KBM-7 (cell line): ENCODE measurements around the gene ABLIM2.

Experiments
- DNase-seq: peaks from one replicate; pipeline ENCODE4 v3.0.0-alpha.2; 2015
- in situ Hi-C: fragments of 300-500 bp; cut with MboI; formaldehyde crosslinking; loops from 2 replicates; pipeline ENCODE4 v1.14.3; 2020; ENCODE audit warnings: low sequenced_read_pairs, low pct_unique_long_range_greater_than_20kb, mixed read lengths

The ABLIM2 gene

DNA sequence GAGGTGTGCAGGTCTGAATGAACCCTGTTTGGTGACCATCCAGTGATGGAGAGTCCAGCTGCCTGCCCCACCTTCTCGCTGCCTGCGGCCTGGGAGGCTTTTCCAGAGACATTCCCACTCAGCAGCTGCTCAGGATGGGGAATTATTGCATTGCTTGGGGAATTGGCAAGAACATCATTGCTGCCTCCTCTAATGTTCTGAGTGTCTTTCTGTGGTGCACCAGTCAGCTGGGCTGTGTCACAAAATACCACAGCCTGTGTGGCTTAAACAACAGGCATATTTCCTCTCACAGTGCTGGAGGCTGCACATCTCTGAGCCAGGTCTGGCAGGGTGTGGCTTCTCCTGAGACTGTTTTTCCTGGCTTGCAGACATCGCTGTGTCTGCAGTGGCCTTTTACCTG lies 132.2 kb downstream of the ABLIM2 start:
- DNase-seq, result no peak
- in situ Hi-C loops, result no loop called here

DNA sequence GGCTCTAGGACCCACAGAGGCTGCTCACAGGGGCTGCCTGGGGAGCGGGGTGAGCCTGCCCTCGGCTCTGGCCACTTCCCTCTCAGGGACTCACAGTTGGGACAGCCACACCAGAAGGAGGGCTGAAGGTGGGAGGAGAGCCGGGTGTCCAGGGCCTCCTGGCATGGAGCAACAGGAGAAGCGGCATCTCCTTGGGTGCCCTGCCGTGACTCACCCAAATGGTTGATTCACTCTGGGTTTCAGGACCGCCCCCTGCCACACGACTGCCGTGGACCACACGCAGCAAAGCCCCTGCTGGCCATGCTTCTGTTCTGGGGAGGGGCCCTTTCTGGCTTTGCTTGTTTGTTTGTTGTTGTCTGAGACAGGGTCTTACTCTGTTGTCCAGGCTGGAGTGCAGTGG lies 132.9 kb downstream of the ABLIM2 start:
- in situ Hi-C loops, result no loop called here

DNA sequence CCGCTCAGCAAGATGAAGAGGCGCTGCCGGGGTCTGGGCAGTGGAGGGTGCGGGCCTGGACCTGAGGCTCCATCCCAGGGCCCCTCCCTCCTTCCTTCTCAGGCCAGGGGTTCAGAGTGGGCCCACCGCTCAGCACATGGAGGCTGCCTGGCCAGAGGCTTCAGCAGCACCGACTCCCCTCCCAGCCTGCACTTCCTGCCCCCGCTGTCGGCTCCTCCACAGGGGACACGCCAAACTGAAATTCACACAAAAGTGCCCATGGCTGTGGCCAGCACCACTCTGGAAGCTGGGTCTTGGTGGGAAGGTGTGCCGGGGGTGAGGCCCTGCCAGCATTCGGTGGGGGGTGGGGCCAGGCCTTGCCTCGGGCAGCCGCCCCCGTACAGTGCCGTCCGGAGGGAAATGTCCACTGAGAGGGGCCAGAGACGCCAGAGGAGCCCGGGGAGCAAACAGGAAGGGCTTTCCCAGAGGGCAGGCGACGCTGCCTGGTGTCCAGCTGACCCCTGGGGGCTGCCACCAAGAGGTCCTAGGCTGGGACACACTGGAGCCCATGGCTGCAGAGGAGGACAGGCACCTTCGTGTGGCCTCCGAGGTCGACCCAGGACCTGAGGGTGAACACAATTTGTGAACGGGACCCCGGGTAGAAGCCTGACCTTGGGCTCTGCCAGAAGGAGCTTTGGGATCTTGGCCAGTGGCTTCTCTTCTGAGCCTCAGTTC lies 134.4 kb downstream of the ABLIM2 start:
- in situ Hi-C loops, result no loop called here
- DNase-seq, result no peak

More for the DNA sequence above, 132.9 kb downstream of the ABLIM2 start:
- DNase-seq, result no peak

DNA sequence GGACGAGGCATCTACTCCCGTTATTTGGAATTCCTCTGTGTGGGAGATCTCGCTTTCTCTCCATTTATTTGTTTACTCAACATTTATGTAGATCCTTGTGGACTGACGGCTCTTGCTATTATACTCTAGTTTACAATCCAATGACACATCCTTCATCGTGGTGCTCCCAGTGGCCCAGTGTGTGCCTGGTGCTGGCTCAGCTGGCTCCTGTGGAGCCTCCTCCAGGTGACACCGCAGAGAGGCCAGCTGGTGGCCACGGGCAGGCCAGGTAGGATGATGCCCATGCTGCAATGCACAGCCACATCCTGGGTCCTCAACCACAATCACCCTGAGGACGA lies 134.9 kb downstream of the ABLIM2 start:
- DNase-seq, result no peak
- in situ Hi-C loops, result no loop called here

DNA sequence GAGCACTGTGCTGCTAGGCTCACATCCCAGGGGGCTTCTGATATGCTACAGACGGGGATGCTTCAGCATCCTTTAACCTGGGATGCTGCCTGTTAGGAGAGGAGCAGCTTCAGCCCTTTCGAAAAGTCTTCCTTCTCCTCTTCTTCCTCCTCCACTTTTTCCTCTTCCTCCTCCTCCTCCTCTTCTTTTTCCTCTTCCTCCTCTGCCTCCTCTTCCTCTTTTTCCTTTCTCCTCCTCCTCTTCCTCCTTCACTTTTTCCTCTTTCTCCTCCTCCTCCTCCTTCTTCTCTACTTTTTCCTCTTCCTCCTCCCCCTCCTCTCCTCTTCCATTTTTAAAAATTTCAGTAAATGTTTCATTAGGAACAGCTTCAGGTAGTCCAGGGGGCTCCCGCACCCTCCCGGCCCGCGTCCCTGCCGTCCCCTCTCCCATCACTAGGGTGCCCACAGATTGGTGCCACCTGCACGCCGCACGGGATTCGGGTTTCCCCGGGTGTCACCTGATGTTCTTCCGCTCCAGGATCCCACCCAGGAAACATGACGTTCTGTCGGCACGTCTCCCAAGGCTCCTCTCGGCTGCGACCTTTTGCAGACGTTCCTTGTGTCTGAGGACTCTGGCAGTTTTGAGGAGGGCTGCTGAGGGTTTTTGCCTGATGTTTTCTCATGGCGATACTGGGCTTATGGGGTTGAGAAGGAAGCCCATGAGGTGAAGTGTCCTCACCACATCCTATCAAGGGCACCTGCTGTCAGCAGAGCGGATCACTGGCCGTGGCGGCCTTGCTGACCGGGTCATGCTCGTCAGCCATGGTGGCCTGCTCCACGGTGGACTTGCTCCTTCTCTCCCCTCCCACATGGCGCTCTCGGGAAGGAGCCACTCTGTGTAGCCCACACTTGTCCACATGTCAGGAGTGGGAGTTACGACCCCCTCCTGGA lies 135.6 kb downstream of the ABLIM2 start:
- in situ Hi-C loops, result no loop called here
- DNase-seq, result no peak

DNA sequence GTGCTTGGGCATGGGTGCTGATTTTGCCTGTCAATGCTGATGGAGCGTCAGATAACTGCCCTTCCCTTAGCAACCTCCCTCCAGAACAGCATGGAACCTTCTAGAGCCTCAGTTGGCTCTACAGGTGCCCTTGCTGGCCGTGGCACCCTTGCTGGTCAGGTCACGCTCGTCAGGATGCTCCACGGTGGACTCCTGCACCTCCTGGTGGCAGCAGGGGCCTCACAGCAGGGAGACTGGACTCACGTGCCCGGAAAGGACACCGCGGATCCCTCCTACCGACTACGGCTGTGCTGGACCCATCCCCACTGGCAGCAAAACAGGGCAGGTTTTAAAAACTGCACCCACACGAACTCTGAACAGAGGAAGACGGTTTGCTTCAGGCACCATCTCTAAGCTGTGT lies 136.8 kb downstream of the ABLIM2 start:
- in situ Hi-C loops, result no loop called here

DNA sequence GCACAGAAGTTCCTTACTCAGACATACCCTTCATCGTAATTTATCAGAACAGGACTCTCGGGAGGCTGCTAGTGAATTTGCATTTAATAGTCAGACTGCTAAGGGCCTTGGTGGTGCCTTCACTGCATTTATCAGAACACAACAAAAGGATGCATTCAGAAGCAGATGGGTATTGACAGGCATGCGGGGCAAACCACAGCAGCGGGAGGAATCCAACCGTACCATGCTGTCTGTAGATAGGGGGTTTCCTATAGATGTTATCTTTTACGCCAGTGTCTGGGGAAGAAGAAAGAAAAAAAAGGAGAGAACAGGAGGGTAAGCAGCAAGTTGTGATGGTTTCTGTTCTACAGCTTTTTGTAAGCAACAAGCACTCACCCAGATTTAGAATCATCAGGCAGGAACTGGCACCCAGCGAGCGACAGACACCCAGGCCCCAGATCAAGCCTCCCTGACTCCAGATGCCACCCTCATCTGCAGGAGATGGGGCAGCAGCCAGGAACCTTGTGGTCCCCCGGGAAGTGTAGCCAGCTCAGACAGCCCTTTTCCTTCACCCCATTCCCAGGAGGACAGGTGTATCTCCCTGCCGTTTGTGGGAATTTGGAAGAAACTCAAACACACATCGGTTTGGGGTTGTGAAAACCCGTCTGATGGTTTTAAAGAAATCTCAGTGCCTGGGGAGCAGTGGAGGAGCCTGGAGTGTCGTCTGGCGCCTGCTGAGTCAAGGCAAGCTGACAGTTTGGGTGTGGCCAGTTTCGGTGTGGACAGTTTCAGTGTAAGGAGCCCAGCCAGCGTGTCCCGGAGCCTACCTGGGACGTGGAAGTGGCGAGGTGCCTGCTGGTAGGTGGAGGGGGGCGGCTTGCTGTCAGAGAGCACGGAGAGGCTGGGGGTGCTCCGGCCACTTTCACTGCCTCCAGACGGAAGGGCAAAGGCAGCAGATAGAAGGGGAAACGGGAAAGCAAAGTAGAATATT lies 138.9 kb downstream of the ABLIM2 start:
- no peak for DNase-seq
- in situ Hi-C loops, result no loop called here

More for the DNA sequence above, 136.8 kb downstream of the ABLIM2 start:
- DNase-seq, result no peak

DNA sequence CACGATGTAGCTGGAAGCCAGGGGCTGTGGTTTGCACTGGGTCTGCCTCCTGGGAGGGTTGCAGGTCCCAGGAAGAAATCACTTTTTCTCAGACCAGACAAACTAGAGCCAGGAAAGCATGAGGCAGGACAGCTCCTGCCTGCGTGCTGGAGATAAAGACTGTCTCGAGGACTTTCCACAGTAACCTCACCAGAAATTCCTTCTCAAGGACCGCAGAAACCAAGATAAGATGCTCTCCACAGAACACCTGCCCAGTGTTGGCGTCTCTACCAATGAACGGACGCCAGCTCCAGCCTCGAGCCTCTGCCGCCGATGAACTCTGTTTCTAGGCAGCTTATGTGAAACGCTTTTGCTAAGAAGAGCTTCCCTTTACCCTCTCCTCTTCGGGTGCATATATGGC lies 142.1 kb downstream of the ABLIM2 start:
- in situ Hi-C loops, result no loop called here
- DNase-seq, result no peak

DNA sequence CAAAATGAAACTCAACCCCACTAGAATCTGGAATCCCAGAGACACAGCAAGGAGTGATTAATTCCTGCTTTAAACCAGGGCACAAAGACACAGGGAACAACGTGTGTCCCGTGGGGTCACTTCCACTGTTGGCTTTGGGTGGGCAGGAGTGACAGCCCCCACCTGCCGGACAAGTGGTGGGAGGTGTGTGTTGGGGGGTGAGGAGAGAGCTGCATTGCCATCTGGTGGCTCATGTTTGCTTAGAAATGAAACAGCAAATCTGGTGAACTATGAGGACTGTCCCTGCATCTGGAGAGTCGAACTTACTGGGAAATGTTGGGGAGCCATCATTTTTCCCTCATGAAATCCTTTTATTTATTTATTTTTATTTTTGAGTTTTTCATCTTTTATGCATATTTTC lies 143.1 kb downstream of the ABLIM2 start:
- in situ Hi-C loops, result no loop called here
- no peak for DNase-seq

DNA sequence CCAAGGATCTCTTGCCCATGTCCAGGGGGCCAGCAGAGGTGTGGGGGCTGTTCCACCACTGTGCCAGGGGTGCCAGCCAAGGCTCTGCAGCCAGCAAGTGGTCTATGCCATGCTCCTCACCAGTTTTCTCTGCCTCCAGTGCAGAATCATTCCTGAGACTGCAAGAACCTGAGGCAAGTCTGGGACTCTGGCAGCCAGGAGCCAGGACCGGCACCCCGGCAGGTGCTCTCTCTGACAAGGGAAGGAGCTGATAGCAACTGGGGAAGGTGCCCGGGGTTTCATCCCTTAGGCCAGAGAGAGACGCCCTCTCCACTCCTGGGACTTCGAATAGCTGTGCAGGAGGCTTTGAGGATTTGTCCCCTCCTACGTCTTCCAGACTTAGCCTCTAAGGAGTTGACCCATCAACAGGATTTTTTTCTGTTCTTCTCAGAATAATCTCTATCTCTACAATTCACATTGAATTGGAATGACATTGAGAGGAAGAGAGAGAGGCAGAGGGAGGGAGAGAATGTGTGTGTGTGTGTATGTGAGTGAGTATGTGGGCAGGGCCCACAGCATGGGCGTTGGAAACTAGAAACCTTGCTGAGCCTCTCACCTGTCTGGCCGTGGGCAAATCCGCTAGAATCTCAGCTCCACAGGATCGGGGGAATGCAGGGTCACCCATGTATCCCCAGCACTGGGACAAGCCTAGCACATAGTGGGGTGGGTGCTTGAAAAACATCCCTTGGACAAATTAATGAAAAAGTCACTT lies 144.5 kb downstream of the ABLIM2 start:
- in situ Hi-C loops, result no loop called here
- DNase-seq, result no peak

DNA sequence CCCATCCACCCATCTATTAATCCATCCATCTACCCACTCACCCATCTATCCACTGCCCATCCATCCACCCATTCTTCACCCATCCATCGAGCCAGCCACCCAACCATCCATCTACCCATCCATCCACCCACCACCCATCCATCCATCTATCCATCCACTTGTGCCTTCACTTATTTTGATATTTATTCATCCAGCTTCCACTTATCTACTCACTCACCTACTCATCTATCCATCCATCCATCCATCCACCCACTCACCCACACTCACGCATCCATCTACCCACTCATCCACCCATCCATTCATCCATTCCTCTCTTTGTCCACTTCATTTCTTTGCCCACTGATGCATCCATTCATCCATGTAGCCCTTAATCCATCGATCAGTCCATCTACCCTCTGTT lies 146.1 kb downstream of the ABLIM2 start:
- in situ Hi-C loops, result no loop called here
- no peak for DNase-seq

DNA sequence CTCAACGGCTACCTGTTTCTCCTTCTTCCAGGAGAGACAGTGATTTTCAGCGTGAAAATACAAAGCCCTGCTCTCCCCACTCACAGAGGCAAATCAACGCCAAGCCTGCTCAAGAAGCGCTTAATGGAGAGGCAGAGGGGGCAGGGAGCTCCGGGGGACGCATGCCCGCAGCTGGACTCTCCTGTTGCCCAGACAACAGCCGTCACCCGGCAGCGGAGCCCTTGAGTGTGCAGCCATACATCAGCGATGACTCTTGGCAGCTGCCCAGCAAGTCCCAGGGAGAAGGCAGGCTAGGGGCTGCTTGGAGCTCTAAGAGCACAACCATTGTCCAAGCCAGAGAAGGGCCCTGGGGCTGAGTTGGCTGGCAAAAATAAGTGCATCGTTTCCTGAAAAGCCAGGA lies 148.0 kb downstream of the ABLIM2 start:
- DNase-seq, result no peak
- in situ Hi-C loops, result no loop called here

DNA sequence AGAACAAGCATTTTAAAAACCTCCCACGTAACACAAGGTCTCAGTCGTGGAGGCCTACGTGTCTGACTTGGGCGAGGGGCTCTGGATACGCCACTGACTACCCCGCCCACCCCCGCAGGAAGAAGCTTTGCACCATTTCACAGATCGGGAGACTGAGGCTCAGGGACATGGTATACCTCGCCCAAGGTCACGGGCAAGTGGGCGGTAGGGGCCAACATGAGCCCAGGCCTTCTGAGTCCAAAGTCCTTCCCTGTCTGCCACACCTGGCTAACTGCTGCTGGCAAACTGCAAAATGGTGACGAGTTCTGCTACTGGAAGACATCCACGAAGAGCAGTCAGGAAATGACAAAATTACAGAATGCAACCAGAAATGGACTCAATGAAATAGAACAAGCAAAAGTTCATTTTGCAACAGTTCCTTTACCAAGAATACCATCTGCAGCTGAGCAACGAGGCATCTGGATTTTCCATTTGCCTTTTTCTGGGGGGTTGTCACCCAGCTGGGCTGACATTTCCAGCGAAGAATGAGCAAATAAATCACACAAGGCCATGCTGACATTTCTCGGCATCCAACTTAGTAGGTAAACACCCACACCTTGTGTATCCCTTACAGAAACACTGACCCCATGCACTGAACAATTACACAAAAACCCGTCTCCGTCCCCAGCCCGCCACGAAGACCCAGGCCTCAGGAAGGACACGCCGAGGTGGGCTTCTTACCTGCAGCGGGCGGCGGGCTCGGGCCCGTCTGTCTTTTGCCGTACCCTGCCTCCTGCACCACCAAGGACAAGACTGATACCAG lies 148.7 kb downstream of the ABLIM2 start:
- DNase-seq, result no peak
- in situ Hi-C loops, result no loop called here

DNA sequence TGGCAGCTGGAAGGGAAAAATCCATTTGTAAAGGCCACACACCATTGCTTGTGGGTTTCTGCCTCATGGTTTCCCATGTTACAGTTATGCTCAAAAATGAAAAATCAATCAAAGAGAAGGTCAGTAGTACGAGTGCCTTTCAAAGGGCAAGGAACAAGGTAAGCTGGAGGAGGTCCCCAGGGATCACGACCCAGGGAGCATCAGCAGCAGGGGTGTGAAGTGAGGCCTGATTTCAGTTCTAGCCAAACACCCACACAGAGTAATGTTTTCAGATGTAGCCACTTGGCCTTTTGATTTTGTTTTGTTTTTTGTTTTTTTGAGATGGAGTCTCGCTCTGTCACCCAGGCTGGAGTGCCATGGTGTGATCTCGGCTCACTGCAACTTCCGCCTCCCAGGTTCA lies 149.5 kb downstream of the ABLIM2 start:
- in situ Hi-C loops, result no loop called here
- DNase-seq, result no peak

DNA sequence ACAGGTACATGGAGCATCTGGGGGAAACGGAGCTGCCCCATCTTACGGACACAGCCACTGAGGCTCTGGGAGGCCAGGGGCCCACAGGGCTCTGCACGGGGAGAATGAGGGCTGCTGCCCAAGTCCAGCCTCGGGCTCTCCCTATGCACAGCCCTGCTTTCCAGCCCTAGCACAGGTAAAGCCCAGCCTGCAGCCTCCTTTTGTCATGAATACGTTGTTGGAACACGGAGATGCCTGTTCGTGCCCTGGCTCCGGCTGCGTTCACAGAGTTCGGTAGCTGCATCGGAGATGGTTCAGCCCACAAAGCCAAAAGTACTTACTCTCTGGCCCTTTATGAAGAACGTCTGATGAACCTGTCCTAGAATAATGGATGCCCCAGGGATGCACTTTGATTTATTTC lies 150.2 kb downstream of the ABLIM2 start:
- in situ Hi-C loops, result no loop called here
- no peak for DNase-seq

DNA sequence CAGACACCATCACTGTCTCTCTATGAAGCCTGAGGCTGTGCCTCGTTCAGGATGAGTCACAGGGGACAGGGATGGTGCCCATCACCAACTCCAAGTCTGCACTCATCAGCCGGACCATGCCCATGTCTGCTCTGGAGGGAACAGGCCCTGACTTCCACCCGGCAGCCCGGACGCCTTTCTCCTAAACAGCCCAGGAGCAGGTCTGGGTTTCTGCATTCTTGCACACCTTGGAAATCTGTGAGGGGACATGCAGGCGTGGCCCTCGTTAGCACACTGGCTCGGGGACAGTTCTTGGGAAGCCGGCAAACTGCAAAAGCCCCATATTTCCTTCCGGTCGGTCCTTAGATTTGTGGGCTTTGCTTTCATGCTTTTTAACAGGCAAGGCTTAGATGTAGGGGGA lies 151.0 kb downstream of the ABLIM2 start:
- in situ Hi-C loops, result no loop called here
- no peak for DNase-seq

DNA sequence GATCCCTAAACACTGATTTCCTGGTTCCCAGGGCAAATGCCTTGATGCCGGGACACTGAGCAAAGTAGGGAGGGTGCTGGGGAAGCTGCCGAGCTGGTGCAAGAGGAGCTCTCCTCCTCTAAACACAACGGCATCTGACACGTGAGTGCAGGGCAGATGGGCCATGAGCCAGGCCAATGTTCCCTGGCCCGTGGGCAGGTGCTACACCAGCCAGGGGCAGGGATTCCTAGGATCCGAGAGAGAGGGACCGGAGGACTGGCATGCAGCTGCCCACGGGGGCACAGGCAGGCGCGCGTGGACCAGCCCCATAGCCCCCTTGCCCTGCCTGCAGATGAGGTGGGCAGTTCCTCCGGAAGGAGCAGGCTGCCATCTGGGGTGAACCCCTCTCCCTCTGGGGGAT lies 152.1 kb downstream of the ABLIM2 start:
- in situ Hi-C loops, result no loop called here

DNA sequence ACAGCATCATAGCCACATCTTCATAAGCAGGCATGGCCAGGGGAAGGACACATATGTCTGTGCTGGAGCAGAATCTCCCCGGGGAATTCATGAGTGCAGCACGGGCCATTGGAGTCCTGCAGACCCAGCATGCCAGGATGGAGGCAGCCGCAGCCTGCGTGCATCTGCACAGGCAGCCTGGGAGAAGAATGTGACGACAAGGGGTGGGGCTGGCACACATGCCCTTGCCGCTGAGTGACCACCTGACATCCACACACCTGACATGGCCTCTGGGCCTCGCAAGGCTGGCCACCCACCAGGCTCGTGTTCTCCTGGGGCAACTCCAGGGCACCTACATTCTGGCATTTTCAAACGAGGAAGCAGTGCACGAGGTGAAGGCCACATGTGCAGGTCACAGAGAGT lies 152.8 kb downstream of the ABLIM2 start:
- in situ Hi-C loops, result no loop called here
- no peak for DNase-seq

More for the DNA sequence above, 152.1 kb downstream of the ABLIM2 start:
- no peak for DNase-seq
